Measurements from ENCODE around the gene MAP3K5.

The MAP3K5 gene

DNA sequence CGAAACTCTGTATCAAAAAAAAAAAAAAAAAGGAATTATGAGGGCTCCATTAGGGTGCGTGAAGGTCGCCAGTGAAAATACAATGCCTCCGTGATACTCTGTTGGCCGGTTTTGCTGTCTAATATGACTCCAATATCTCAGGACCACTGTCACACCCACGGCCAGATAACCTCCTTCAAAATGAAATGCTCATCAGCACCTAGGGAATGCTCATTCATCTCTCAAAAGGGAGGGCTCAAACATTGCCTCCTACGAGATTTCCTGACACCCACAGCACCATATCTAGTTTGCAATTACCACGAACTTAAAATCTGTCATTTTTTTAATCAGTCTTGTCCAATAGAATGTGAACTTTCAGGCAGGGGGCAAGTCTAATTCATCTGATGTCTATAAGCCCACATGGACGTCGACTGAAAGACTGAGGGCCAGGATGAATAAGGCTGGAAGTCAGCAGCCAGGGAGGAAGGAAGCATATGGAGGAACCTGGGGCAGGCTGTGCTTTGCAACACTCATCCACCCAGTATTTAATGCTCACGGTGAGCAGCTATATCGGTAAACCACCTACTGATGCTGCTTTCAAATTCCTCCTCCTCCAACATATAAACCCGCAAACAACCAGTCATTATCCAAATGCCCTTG is 42.8 kb downstream of the MAP3K5 start:
- no peak for DNase-seq

DNA sequence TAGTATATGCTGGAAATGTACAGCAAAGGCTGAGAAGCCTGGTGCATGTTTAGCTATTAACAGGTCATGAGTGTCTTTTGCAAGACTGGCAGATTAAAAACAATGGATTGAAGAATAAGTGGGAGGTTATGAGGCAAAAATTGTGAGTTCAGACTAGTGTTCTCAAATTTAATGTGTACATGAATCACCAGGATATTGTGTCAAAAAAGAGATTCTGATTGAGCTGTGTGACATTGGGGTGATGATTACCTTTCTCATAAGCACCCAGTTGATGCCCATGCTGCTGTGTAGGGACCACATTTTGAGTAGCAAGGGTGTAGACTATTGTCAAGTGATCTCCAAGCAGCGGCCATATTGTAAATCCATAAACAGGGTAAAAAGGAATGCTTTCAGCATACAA is 44.8 kb downstream of the MAP3K5 start:
- no peak for DNase-seq

DNA sequence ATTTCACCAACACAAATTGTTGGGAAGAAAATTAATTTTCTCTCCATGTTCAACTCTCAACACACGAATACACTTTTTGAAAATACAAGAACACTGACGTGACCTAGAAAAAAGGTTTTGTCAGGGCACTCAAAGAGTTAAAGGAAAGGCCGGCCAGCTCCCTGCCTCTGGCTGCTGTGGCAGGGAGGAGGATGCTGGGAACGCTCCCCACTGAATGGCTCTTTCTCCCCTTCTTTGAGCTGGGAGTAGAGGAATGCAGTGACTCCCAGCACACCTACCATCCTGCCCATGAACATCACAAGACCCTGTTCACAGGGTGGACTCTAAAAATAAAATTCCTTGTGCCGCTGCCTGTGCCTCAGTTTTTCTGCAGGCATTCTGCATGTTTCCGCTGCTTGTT is 47.0 kb downstream of the MAP3K5 start:
- no peak for DNase-seq

DNA sequence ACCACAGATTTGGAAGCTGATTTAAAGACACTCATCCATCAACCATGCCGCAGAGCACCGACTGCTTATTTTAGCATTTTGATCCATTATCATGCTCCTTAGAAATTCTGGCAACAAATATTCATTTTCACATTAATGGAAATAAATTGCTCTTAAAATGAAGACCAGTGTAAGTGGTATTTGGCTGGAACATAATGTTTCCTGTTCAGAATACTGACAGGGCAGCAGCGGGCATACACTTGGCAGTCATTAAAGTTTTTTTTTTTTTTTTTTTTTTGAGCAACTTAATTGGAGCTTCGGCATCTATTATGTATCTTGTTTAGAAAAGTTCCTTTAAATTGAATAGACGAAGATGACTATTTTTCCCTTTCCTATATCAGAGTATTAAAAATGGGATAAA is 47.4 kb downstream of the MAP3K5 start:
- no peak for DNase-seq

DNA sequence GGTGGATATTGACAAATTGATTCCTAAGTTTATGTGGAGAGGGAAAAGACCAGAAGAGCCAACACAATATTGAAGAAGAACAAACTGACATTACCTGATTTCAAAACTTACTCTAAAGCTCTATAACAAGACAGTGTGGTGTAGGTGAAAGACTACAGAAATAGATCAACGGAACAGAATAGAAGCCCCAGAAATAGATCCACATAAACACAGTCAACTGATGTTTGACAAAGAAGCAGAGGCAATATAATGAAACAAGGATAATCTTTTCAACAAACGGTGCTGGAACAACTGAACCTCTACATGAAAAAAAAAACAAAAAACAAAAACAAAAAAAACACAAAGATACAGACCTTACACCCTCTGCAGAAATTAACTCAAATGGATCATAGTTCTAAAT is 50.2 kb downstream of the MAP3K5 start:
- no peak for DNase-seq

DNA sequence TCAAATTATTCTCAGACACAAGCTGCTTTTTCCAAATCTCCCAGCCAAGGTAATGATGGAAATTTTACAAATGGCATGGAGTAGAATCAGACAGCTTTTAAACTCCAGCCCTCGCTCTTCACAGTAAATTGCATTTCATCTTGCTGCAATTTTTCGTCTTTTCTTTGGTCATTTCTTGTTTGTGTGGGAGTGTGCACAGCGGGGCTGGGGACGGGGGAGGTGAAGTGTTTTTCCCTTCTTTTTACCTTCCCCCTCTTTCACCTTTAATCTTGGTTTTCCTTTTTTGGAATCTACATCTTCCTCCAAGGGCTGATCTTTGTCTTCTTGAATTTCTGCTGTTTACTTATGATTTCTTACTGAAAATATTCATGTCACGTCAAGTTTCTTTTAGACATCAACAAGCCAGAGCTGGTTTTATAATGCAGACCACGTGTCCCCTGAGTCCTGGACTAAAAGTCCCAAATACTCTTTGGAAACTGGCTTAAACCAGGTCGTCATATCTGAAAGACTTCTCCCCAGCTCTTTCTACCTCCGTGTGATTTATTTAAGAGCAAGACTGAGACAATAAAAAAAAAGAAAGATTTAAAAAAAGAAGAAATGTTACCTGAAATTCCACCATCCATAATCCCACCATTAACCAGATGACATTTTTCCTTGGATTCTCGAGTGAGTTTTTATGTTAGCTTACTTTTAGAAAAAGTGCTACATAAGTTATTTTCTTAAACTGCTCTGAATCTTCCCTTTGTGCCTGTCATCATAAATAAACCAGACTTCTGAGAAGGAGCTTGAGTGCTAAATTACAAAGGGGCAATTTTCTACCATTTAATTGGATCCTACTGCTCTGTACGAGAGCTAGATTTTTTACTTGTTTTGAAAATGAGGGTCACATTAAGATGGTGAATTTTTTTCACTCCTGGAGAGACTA is 52.0 kb downstream of the MAP3K5 start:
- DNase-seq: no peak

DNA sequence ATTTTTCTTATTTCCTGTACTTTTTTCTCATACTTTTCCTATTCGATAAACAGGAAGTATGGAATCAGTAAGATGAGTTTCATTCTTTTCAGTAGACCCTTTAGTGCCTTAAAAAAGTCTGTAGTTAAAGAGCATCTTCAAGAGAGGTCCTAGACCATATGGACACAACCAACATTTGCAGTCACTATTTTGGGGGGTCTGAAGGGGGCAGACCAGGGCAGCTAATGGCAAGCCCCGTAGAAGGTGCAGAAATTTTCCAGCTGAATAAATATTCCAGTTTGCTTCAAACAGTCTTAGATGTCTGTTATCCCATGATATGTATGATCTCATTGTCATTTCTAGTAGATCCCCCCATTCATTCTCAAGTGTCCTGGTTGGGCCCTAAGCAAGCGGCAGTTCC is 52.8 kb downstream of the MAP3K5 start:
- no peak for DNase-seq

DNA sequence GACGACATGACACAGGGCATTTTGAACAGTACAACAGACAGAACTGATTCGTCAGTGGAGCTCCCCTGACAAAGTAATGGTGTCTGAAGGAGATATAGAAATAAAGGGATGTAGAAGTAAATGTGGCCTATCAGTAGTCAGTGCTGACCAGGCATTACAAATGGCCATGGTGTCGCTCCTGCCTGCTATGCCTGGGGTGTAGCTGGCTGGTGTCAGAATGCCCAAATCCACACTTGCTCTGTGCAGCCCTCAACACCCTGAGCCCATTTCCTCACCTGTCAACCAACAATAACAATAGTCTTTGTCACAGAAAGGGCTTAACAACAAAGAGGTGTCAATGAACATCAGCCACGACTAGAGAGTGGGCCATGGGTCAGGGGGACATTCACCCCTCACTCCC is 53.2 kb downstream of the MAP3K5 start:
- no peak for DNase-seq

DNA sequence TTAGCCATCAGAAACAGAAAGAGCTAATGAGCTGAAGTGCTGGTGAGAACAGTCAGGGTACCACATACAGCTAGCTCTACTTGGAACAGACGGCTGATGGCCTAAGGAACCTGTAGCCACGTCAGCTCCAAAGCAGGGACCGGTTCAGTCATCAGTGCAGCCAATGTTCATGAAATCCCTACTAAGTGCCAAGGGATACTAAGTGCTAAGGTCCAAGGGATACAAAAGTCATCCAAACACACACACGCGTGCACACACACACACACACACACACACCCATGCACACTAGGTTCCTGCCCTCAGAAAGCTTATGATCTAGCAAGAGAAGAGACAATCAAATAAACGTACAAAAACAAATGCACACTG is 53.6 kb downstream of the MAP3K5 start:
- no peak for DNase-seq

DNA sequence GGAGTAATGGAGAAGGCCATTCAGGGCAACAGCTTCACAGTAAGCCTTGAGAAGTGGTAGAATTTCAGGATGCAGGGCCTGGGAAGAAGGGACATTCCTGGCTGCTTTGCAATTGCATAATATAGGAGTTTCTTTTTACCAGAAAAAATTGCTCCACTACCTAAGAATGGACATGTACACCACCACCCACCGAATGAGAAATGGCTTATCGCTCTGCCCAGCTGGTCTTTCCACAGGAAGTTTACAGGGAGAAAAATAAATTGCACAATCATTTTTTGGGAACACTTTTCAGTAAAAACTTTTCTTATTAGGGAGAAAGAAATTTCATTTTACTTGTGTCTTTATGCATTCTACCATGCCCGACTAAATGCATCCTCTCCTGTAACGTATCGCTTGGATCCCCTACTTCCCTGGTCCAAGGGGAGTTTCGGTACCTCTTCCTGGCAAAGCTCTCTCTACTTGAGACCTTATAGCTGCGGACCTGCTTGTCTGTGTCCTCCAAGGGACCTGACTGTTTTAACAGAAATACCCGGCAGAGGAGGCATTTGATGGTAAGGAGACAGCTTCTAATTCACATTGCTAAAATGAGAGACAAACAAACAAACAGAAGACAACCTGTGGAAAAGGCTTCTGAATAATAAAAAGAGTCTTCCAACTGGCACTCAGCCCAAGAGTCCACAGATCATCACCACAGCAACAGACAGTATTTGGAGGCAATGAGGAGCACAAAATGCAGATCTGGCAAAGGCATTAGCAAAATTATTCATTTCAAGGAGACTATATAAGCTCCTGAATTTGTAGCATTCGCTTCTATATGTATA is 54.2 kb downstream of the MAP3K5 start:
- no peak for DNase-seq

DNA sequence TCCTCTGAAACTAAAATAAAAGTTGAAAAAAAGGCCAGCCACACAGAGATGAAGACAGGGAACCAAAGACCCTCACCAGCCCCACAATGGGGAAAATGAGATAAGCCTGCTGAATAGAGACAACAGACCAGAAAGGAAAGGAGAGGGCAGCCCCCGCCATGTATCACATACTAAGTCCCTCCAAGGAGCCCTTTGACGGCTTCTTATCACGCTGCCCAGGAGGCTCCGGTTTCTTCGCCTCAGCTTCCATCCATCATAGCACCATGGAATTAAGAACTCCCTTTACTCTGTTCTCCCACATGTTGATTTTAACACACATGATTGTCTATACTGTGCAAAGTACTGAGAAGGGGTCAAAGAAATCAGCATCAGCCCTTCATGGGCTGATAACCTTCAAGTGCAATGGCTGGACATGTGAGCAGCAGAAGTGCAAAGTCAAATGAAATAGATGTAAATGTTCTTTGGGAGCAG is 54.9 kb downstream of the MAP3K5 start:
- DNase-seq: no peak

DNA sequence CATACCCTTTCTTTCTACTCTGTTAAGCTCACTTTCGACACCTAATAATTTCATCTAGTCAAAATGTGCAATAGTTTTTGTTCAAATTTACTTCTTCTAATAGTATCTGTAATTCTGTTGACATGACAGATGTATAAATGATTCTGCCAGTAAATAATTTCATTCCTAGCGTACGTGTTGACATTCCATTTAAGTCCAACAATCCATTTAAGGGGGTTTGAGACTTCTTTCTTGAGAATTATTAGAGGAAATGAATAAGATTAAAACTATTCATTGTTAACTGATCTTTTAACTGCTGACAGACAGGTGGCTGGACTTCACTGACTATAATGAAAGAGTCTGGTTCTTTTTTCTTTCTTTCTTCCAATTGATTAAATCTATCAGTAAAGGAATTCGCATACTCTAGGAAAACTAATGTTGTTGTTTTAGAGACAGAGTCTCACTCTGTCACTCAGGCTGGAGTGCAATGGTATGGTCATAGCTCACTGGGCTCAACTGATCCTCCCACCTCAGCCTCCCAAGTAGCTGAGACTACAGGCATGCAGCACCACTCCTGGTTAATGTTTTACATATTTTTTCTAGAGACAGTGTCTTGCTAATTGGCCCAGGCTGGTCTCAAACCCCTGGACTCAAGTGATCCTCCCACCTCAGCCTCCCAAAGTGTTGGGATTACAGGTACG is 55.9 kb downstream of the MAP3K5 start:
- DNase-seq: no peak

DNA sequence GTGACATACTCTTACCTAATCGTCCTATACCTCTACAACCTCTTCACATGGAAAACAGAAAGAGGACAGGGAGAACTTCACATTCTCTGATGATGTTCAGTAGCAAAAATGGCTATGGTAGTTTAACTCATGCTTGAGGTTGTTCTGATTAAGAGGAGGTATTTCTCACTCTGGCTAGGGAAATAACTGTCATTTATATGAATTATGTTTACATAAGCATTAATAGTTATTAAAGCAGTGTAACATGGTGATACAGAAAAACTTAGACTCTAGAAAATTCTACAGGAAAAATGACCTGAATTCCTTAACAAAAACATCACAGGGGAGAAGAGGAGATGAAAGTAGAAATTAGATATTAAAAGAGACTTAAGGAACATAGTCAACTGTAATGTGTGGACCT is 57.3 kb downstream of the MAP3K5 start:
- DNase-seq: no peak

DNA sequence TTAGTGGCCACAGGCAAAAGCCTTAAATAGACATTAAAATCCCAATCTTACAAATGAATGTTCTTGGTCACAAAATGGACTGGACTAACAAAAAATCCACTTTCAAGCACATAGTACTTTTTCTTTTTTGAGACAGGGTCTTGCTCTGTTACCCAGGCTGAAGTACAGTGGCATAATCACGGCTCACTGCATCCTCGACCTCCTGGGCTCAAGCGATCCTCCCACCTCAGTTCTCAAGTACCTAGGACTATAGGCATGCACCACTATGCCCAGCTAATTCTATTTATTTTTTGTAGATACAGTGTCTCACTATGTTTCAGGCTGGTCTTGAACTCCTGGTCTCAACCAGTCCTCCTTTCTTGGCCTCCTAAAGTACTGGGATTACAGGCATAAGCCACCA is 59.4 kb downstream of the MAP3K5 start:
- no peak for DNase-seq

DNA sequence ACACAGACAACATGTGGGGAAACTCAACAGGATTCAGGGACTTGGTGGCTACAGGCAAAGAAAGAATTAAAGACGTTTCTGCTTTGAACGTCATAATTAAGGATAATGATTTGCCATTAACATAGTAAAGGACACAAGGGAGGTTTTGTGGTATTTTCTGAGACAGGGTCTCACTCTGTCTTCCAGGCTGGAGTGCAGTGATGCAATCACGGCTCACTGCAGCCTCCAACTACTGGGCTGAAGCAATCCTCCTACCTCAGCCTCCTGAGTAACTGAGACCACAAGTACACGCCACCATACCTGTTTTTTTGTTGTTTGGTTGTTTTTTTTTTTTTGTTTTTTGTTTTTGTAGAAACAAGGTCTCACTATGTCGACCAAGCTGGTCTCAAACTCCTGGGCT is 62.4 kb downstream of the MAP3K5 start:
- no peak for DNase-seq

DNA sequence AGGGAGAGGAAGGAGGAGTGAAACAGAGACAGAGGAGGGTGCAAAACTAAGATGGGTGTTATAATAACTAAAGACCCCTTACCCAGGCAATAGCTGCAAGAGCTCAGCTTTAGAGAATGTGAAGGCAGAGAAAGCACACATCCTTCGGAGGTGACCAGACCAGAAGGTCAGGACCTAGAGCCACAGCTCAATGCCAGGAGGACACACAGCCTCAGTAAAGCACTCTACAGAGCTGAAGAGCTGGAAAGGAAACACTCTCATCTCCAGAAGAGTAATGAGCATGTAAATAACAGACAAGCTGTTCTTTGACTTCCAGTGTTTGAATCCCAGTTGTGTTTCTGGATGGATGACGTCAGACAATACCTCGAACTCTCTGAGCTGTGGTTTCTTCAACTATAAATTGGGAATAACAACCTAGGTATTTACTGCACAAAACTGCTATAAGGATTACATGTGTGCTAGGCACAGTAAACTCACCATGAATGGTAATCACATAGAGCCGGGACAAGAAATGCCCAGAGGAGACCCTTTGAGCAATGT is 63.2 kb downstream of the MAP3K5 start:
- DNase-seq: no peak

DNA sequence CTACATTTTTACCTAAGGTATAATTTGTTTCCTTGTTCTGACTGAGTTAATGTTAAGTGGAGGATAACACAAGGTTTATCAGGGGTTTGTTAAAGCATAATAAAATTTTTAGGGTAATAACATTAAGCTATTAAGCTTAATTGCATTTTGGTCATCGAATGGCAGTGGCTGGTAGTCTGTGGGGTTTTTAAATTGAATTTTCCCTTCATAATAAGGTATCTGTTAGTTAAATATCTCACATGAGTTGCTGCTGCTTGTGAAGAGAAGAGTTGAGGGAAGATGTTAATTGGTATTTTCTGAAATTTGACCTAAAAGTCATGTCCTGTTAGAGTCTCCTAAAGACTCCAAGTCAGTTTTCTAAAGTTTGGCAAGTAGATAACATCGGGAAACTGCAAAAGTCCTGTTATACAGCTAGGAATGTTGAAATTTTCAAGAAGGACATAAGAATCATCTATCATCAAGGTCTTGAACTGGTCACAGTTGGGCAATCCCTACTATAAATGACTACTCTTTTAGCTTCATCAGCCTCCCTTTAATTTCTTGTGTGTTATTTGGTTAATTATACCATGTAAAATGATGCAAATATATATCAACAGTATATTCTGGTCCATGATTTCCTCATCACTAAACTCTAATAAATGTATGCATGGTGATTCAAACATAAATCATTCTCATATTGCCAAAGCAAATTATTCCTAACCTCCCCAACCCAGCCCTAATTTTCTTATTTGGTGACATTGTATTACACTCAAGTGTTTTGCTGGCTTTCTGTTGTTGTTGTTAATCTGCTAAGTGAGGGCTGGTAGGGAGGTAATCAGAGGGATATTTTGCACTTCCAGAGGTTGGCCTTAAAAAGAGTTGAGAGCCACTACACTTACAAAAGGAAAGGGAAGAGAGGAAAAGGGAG is 64.0 kb downstream of the MAP3K5 start:
- no peak for DNase-seq

DNA sequence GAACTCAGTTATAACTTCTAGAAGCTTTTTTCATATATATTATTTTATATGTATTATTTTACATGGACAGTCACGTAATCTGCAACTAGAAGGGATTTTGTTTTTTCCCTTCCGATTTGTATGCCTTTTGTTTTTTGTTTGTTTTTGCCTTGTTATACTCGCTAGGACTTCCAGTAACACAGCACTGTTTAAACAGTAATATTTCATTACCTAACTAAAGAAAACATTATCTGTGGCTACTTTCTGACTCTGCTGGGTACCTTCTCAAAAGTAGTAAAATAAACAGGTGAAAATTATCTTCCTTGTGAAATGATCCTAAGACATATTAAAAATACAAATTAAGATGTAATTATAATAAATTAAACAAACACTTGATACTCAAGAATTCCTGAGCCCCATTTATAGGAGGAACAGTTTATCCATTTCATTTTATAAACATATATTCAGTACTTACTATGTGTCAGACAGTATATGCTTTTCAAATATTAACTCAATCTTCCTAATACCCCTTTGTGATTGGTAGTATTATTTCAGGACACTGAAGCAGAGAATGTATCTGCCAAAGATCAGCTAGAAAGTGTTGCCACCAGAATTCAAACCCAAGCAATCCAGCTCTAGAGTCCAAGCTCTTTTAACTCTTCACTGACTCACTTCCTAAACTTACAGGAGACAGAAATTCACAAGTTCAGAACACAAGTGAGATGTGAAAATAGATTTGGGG is 65.3 kb downstream of the MAP3K5 start:
- no peak for DNase-seq

DNA sequence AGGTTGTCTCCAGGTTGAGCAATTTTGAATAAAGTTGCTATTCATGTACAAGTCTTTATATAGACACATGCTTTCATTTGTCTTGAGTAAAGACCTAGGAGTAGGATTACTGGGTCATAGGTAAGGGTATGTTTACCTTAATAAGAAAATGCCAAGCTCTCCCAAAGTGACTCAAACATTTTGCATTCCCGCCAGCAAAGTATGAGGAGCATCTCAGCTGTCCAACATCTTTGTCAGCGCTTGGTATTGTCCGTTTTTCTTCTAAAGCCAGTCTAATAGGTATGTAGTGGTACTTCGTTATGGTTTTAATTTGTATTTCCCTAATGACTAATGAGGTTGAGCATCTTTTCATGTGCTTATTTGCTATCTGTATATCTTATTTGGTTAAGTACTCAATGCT is 67.2 kb downstream of the MAP3K5 start:
- DNase-seq: no peak

DNA sequence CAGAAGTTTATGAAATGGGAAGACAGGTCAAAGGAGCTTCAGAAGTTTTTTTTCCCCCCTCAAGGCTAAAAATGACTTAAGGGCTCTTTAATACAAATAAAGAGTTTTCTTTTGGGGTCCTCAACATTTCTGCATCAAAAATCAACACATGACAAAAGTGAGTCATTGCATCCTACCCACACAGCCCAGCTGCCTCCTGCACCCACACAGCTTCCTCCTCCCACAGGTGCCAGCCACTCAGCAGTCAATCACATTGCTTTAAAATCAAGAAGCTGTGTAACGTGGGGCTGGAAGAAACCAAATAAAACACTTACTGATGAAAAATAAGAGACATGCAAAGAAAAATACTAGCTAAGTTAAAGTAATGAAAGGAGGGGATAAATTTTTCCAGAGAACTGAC is 68.5 kb downstream of the MAP3K5 start:
- DNase-seq: no peak

DNA sequence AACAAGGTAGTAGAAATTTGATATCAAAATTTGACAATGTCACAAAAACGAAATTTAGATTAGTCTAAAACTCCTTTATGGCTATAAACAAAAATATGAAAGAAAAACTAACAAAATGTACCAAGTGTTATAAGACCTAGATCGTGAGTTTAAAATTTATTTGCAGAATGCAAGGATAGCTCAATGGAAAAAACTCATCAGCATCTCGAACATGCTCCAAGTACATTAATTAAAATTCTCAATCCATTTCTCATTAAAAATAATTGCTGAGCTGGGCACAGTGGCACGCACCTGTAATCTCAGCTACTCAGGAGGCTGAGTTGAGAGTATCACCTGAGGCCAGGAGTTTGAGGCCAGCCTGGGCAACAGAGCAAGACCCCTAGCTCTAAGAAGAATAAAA is 70.8 kb downstream of the MAP3K5 start:
- no peak for DNase-seq
